HEK293 (cell line): ENCODE data around the gene ZNF350.
"Not testable (repeated sequence)": the region's sequence is repeated elsewhere in the genome, so short reads cannot be mapped to it uniquely, and the experiment has no call there.

Experiments
- CTCF ChIA-PET: fragments of 350-600 bp; formaldehyde crosslinking; extraction: SDS; loops from one replicate; lab custom pipeline; 2021; ENCODE audit warnings: antibody characterized with exemption; lab: Yijun Ruan, JAX
- POLR2A ChIA-PET: fragments of 300-600 bp; formaldehyde crosslinking; extraction: SDS; loops from one replicate; lab custom pipeline; 2020; ENCODE audit warnings: antibody characterized with exemption, inconsistent platforms; lab: Yijun Ruan, JAX
- H3K27ac ChIP-seq: fragments of 200-500 bp; sonication (Bioruptor generic); 2 replicates; pipeline ENCODE4 v1.5.1; 2014; ENCODE audit warnings: low read depth, low read length, control low read depth, inconsistent platforms; ENCODE audit errors: extremely low read depth
- H3K36me3 ChIP-seq, 2 experiments: fragments of 200-500 bp in 1 of 2; sonication (Bioruptor generic) in 1 of 2; 1 replicate in 1 of 2; 2 replicates in 1 of 2; pipeline ENCODE4 v1.5.1; 2014 to 2017; ENCODE audit warnings: inconsistent platforms in 2 of 2, low read length in 2 of 2; ENCODE audit not compliant: control insufficient read depth in 2 of 2, insufficient read depth in 1 of 2
- H3K4me1 ChIP-seq: fragments of 200-500 bp; sonication (Bioruptor generic); 2 replicates; pipeline ENCODE4 v1.5.1; 2014; ENCODE audit warnings: mild to moderate bottlenecking, low read length, inconsistent platforms; ENCODE audit not compliant: control insufficient read depth, insufficient read depth
- H3K4me3 ChIP-seq: 2 replicates; pipeline ENCODE4 v1.5.1; 2011; ENCODE audit warnings: low read depth, mild to moderate bottlenecking, control low read depth, low read length, moderate library complexity
- H3K9me3 ChIP-seq: fragments of 200-500 bp; sonication (Bioruptor generic); 2 replicates; pipeline ENCODE4 v1.5.1; 2014; ENCODE audit warnings: low read depth, low read length, inconsistent platforms; ENCODE audit not compliant: control insufficient read depth, insufficient read depth
- GLI4 ChIP-seq: fragments of 450-650 bp; formaldehyde crosslinking; IDR thresholded peaks from 2 replicates; pipeline ENCODE4 v1.5.1; 2016; ENCODE audit warnings: missing biosample characterization, missing genetic modification characterization
- GLIS2 ChIP-seq: fragments of 450-650 bp; formaldehyde crosslinking; IDR thresholded peaks from 2 replicates; pipeline ENCODE4 v1.5.1; 2016; ENCODE audit warnings: missing biosample characterization, missing genetic modification characterization
- PRDM1 ChIP-seq: fragments of 450-650 bp; formaldehyde crosslinking; IDR thresholded peaks from 2 replicates; pipeline ENCODE4; 2016; ENCODE audit warnings: missing biosample characterization, missing genetic modification characterization
- SETDB1 ChIP-seq: IDR thresholded peaks from one replicate; pipeline ENCODE4 v1.6.1; 2017; ENCODE audit warnings: mild to moderate bottlenecking, low read length, moderate library complexity, mixed read lengths; ENCODE audit not compliant: insufficient read length
- TRIM28 ChIP-seq: IDR thresholded peaks from 2 replicates; pipeline ENCODE4 v1.6.1; 2011; ENCODE audit warnings: low read length, control low read depth, borderline replicate concordance
- ZBTB48 ChIP-seq: fragments of 450-650 bp; formaldehyde crosslinking; IDR thresholded peaks from 2 replicates; pipeline ENCODE4 v1.5.1; 2016; ENCODE audit warnings: missing biosample characterization, missing genetic modification characterization
- ZBTB8A ChIP-seq: fragments of 450-650 bp; formaldehyde crosslinking; IDR thresholded peaks from 2 replicates; pipeline ENCODE4 v1.5.1; 2016; ENCODE audit warnings: missing biosample characterization, missing genetic modification characterization
- ZFP41 ChIP-seq: fragments of 450-650 bp; formaldehyde crosslinking; IDR thresholded peaks from 2 replicates; pipeline ENCODE4 v1.5.1; 2016; ENCODE audit warnings: missing biosample characterization, missing genetic modification characterization, borderline replicate concordance
- ZNF138 ChIP-seq: fragments of 450-650 bp; formaldehyde crosslinking; IDR thresholded peaks from 2 replicates; pipeline ENCODE4 v1.5.1; 2016; ENCODE audit warnings: missing biosample characterization, missing genetic modification characterization, borderline replicate concordance
- ZNF169 ChIP-seq: fragments of 450-650 bp; formaldehyde crosslinking; IDR thresholded peaks from 2 replicates; pipeline ENCODE4 v1.5.1; 2016; ENCODE audit warnings: missing biosample characterization, missing genetic modification characterization
- ZNF2 ChIP-seq: fragments of 450-650 bp; formaldehyde crosslinking; IDR thresholded peaks from 2 replicates; pipeline ENCODE4 v1.5.1; 2016; ENCODE audit warnings: missing biosample characterization, missing genetic modification characterization
- ZNF211 ChIP-seq: fragments of 450-650 bp; formaldehyde crosslinking; IDR thresholded peaks from 2 replicates; pipeline ENCODE4 v1.5.1; 2016; ENCODE audit warnings: low read depth, missing biosample characterization, missing genetic modification characterization
- ZNF274 ChIP-seq, 2 experiments: fragments of 200-500 bp in 1 of 2; fragments of 450-650 bp in 1 of 2; sonication (Bioruptor generic) in 1 of 2; formaldehyde crosslinking in 1 of 2; IDR thresholded peaks; 2 replicates each; pipeline versions ENCODE4 v1.5.1 to v1.6.1; 2014 to 2016; ENCODE audit warnings: borderline replicate concordance in 1 of 2, inconsistent platforms in 1 of 2, low read length in 1 of 2, missing biosample characterization in 1 of 2, missing genetic modification characterization in 1 of 2
- ZNF324 ChIP-seq: fragments of 450-650 bp; formaldehyde crosslinking; IDR thresholded peaks from 2 replicates; pipeline ENCODE4 v1.5.1; 2016; ENCODE audit warnings: missing biosample characterization, missing genetic modification characterization
- ZNF391 ChIP-seq: fragments of 450-650 bp; formaldehyde crosslinking; IDR thresholded peaks from 2 replicates; pipeline ENCODE4 v1.5.1; 2016; ENCODE audit warnings: low read depth, missing biosample characterization, missing genetic modification characterization, borderline replicate concordance
- ZNF529 ChIP-seq: fragments of 450-650 bp; formaldehyde crosslinking; IDR thresholded peaks from 2 replicates; pipeline ENCODE4 v1.5.1; 2017; ENCODE audit warnings: missing genetic modification characterization, missing biosample characterization; ENCODE audit not compliant: insufficient replicate concordance
- ZNF600 ChIP-seq: fragments of 450-650 bp; formaldehyde crosslinking; IDR thresholded peaks from 2 replicates; pipeline ENCODE4 v1.5.1; 2016; ENCODE audit warnings: missing biosample characterization, missing genetic modification characterization
- ZNF623 ChIP-seq: fragments of 450-650 bp; formaldehyde crosslinking; IDR thresholded peaks from 2 replicates; pipeline ENCODE4 v1.5.1; 2016; ENCODE audit warnings: missing biosample characterization, missing genetic modification characterization
- ZNF792 ChIP-seq: fragments of 450-650 bp; formaldehyde crosslinking; IDR thresholded peaks from 2 replicates; pipeline ENCODE4 v1.5.1; 2016; ENCODE audit warnings: missing biosample characterization, missing genetic modification characterization
- TF ChIP-seq, protein P1 (sequence below): fragments of 450-650 bp; formaldehyde crosslinking; IDR thresholded peaks from 2 replicates; pipeline ENCODE4 v1.5.1; 2016; ENCODE audit warnings: missing biosample characterization, missing genetic modification characterization
- TF ChIP-seq, protein P2 (sequence below): fragments of 450-650 bp; IDR thresholded peaks from 2 replicates; pipeline ENCODE4 v1.5.1; 2018; ENCODE audit warnings: missing biosample characterization, mild to moderate bottlenecking, missing genetic modification characterization

ZNF350 gene

DNA sequence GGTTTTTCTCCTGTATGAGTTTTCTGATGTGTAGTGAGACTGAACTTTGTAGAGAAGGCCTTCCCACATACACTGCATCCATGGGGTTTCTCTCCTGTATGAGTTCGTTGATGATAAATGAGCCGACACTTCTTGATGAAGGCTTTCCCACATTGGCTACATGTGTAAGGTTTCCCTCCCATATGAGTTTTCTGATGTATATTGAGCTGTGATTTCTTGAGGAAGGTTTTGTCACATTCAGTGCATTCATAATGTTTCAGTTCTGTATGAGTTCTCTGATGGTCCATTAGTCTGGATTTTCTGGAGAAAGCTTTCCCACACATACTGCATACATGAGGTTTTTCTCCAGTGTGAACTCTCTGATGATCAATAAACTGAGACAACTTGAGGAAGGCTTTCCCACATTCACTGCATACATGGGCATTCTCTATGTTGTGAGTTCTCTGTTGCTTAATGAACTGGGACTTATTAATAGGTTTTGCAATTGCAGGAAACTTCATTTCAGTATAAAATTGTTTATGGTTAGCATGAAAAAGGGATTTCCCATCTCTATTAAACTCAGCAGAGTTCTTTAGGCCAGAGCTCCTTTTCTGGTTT, 7.5 kb upstream of the ZNF350 start:
- H3K9me3 ChIP-seq, result peaks cover 2% of the 10 kb centered on the region
- no peak overlapping the region for H3K27ac ChIP-seq
- no peaks in the 10 kb centered on the region for H3K4me1 ChIP-seq
- no peak overlapping the region for H3K4me3 ChIP-seq
- TF ChIP-seq, protein P1, sequence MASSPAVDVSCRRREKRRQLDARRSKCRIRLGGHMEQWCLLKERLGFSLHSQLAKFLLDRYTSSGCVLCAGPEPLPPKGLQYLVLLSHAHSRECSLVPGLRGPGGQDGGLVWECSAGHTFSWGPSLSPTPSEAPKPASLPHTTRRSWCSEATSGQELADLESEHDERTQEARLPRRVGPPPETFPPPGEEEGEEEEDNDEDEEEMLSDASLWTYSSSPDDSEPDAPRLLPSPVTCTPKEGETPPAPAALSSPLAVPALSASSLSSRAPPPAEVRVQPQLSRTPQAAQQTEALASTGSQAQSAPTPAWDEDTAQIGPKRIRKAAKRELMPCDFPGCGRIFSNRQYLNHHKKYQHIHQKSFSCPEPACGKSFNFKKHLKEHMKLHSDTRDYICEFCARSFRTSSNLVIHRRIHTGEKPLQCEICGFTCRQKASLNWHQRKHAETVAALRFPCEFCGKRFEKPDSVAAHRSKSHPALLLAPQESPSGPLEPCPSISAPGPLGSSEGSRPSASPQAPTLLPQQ (tag by site-specific recombination), result no peak
- TF ChIP-seq ZBTB48 (tag by site-specific recombination), result no peak
- TF ChIP-seq ZNF274 (IDR thresholded peaks at IDR 0.05; ENCODE audit: low read length), result peak; percentile 87
- TF ChIP-seq ZNF274 (tag by site-specific recombination; IDR thresholded peaks at IDR 0.05; ENCODE audit: borderline replicate concordance), result peak; percentile 96
- no peak for TF ChIP-seq PRDM1 (tag by site-specific recombination)
- no peak for TF ChIP-seq ZNF324
- TF ChIP-seq ZBTB8A (tag by site-specific recombination), result no peak
- no peak for TF ChIP-seq ZNF529 (tag by site-specific recombination)
- TF ChIP-seq ZNF623 (tag by site-specific recombination), result no peak
- TF ChIP-seq, protein P2, sequence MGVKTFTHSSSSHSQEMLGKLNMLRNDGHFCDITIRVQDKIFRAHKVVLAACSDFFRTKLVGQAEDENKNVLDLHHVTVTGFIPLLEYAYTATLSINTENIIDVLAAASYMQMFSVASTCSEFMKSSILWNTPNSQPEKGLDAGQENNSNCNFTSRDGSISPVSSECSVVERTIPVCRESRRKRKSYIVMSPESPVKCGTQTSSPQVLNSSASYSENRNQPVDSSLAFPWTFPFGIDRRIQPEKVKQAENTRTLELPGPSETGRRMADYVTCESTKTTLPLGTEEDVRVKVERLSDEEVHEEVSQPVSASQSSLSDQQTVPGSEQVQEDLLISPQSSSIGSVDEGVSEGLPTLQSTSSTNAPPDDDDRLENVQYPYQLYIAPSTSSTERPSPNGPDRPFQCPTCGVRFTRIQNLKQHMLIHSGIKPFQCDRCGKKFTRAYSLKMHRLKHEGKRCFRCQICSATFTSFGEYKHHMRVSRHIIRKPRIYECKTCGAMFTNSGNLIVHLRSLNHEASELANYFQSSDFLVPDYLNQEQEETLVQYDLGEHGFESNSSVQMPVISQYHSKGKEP (tag by site-specific recombination), result no peak
- peak; percentile 78; the same call in 1 of the 2 replicates for TF ChIP-seq TRIM28
- TF ChIP-seq SETDB1, result peak; percentile 99
- ChIA-PET POLR2A (no interaction called here), CTCF (no interaction called here)
- H3K36me3 ChIP-seq, result peaks cover 32 to 63% of the 10 kb centered on the region in 2 experiments

DNA sequence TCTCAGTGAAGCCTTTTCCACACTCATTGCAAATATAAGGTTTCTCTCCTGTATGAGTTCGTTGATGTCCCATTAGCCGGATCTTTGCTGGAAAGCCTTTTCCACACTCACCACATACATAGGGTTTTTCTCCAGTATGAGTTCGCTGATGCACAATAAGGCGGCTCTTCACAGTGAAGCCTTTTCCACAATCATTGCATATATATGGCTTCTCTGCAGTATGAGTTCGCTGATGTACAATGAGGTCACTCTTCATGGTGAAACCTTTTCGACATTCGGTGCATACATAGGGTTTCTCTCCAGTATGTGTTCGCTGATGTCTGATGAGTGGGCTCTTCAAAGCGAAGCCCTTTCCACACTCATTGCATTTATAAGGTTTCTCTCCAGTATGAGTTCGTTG, 6.8 kb upstream of the ZNF350 start:
- H3K36me3 ChIP-seq, result peaks cover 25 to 56% of the 10 kb centered on the region in 2 experiments
- no peaks in the 10 kb centered on the region; the same call in none of the 2 replicates for H3K9me3 ChIP-seq
- H3K27ac ChIP-seq, result no peak overlapping the region
- ChIA-PET CTCF (no interaction called here), POLR2A (no interaction called here)
- no peaks in the 10 kb centered on the region for H3K4me1 ChIP-seq
- TF ChIP-seq ZNF274 (IDR thresholded peaks at IDR 0.05; ENCODE audit: low read length) (peak; percentile 62), ZNF274 (tag by site-specific recombination; IDR thresholded peaks at IDR 0.05; ENCODE audit: borderline replicate concordance) (peak; percentile 78), ZNF2 (no peak)
- no peak overlapping the region for H3K4me3 ChIP-seq

DNA sequence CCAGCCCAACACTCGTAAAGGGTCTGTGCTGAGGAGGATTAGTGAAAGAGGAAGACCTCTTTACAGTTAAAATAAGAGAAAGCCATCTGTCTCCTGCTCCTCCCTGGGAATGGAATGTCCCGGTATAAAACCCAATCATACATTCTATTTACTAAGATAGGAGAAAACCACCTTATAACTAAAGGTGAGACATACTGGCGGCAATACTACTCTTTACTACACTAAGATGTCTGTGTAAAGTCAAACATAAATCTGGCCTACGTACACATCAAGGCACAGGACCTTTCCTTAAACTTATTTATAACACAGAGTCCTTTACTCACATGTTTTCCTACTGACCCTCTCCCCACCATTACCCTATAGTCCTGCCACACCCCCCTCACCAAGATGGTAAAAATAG, 3.3 kb downstream of the ZNF350 start:
- ChIA-PET CTCF (no interaction called here), POLR2A (no interaction called here)
- Histone ChIP-seq H3K36me3 (peaks cover 0 to 13% of the 10 kb centered on the region in 2 experiments; a peak in 1 of 3 replicates), H3K9me3 (peaks cover 8% of the 10 kb centered on the region; the same call in 1 of the 2 replicates), H3K27ac (no peak overlapping the region), H3K4me3 (no peak overlapping the region), H3K4me1 (no peaks in the 10 kb centered on the region)
- TF ChIP-seq ZNF391 (tag by site-specific recombination), result no peak
- no peak for TF ChIP-seq ZNF138 (tag by site-specific recombination)
- TF ChIP-seq ZNF792 (tag by site-specific recombination), result no peak
- no peak for TF ChIP-seq GLIS2
- TF ChIP-seq GLI4 (tag by site-specific recombination), result no peak
- TF ChIP-seq ZFP41, result no peak
- no peak for TF ChIP-seq ZNF169 (tag by site-specific recombination)
- TF ChIP-seq ZNF324, result no peak
- TF ChIP-seq ZNF600 (tag by site-specific recombination), result no peak
- TF ChIP-seq ZNF211 (tag by site-specific recombination), result no peak

DNA sequence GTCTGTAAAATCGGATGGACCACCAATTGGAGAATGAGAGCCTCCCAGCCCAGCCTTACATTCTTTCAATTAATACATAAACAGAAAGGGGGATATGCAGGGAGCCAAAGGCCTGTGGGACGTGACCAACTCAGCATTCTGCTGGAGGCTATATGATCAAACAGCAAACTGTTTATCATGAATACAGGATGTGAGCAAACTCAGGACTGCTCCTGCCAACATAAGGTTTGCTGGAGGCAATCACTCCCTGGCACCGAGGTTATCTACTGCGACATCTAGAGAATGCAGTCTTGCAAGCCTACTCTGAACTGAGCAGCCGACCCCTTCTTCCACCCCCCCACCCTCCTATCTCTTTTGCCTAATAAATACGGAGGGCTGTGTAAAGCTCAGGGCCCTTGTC, 5.7 kb downstream of the ZNF350 start:
- H3K27ac ChIP-seq, H3K4me1 ChIP-seq, H3K4me3 ChIP-seq, POLR2A ChIA-PET, H3K9me3 ChIP-seq: not testable (repeated sequence)
- CTCF ChIA-PET, result interaction anchor here (0.6 kb wide), 1 partner anchor 1239 kb away, joined by 4 read pairs; no protein-coding TSS in a partner anchor
- H3K36me3 ChIP-seq, result peaks cover 0 to 13% of the 10 kb centered on the region in 2 experiments; a peak in 1 of 3 replicates
